ENCODE measurements around the gene MAMDC4.

MAMDC4 gene

GRCh38 chr9:136890661-136891060, 38.5 kb downstream of the MAMDC4 start:
- DNase-seq, result no peak

- no peak for DNase-seq
Measured at GRCh38 chr9:136896027-136896426, 43.9 kb downstream of the MAMDC4 start.

- DNase-seq, result no peak
Measured at GRCh38 chr9:136898483-136899100, 46.4 kb downstream of the MAMDC4 start.

GRCh38 chr9:136899196-136899595, 47.0 kb downstream of the MAMDC4 start:
- no peak for DNase-seq

GRCh38 chr9:136900556-136900955, 48.4 kb downstream of the MAMDC4 start:
- DNase-seq, result no peak

- no peak for DNase-seq
Measured at GRCh38 chr9:136900988-136901515, 48.9 kb downstream of the MAMDC4 start.

GRCh38 chr9:136901516-136902258, 49.5 kb downstream of the MAMDC4 start:
- DNase-seq, result no peak

GRCh38 chr9:136902259-136902821, 50.2 kb downstream of the MAMDC4 start:
- DNase-seq, result no peak

GRCh38 chr9:136903041-136903554, 51.0 kb downstream of the MAMDC4 start:
- no peak for DNase-seq

- no peak for DNase-seq
Measured at GRCh38 chr9:136906266-136906665, 54.1 kb downstream of the MAMDC4 start.

- peak in 1 of 14 donors; percentile 42 for DNase-seq
Measured at GRCh38 chr9:136907011-136907914, 55.1 kb downstream of the MAMDC4 start.

Data from C1 segment of cervical spinal cord (tissue), 14 donors.